PFSK-1 (cell line): ENCODE results near the gene HNF1A.

Experiments used
- FOXP2 ChIP-seq: optimal IDR thresholded peaks from 2 replicates; pipeline ENCODE3; 2011; ENCODE audit warnings: borderline replicate concordance, control low read depth, inconsistent platforms; ENCODE audit not compliant: insufficient read depth; ENCODE audit errors: extremely low read length, extremely low read depth
- POLR2AphosphoS5 ChIP-seq: IDR thresholded peaks from 2 replicates; pipeline ENCODE4 v1.6.1; 2012; ENCODE audit warnings: low read depth, mild to moderate bottlenecking, control low read depth, low read length, moderate library complexity
- REST ChIP-seq, 2 experiments: IDR thresholded peaks; 2 replicates each; pipeline versions ENCODE4 v1.6.1 to v1.8.0; 2011 to 2012; ENCODE audit warnings: low read depth in 2 of 2, low read length in 2 of 2, control low read depth in 1 of 2, inconsistent platforms in 1 of 2, mild to moderate bottlenecking in 1 of 2, moderate library complexity in 1 of 2; ENCODE audit not compliant: insufficient read depth in 1 of 2
- SIN3A ChIP-seq: IDR thresholded peaks from 2 replicates; pipeline ENCODE4 v1.6.1; 2012; ENCODE audit warnings: mild to moderate bottlenecking, low read length, moderate library complexity, borderline replicate concordance; ENCODE audit not compliant: insufficient read depth
- TAF1 ChIP-seq: IDR thresholded peaks from 2 replicates; pipeline ENCODE4 v1.6.1; 2012; ENCODE audit warnings: low read length, control low read depth, borderline replicate concordance; ENCODE audit not compliant: insufficient read depth

HNF1A gene

DNA sequence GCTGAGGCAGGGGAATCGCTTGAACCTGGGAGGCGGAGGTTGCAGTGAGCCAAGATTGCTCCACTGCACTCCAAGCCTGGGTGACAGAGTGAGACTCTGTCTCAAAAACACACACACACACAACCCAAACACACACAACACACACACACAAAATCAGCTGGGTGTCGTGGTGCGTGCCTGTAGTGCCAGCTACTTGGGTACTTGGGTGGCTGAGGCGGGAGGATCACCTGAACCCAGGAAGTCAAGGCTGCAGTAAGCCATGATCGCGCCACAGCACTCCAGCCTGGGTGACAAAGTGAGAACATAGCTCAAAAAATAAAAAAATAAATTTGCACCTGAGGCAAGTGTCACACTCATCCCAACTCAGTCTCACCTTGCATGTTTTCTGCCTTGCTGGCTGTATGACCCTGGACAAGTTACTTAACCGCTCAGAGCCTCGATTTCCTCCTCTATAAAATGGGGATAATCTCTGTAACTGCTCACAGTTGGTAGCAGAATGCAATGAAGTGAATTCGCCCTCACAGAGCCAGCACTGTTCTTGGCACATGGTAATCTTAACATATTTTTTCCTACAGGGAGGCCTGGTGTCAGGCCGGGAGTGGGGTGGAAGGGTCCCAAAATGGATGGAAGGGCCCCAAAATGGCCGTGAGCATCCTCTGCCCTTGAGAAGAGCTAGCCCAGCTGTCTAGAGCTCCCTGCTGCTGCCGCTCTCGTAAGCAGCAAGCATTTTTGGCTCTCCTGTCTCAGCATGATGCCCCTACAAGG, 630 bp upstream of the HNF1A start:
- no peak for TF ChIP-seq REST (IDR thresholded peaks at IDR 0.05; ENCODE audit: insufficient read depth in 1 of 2, low read depth in 2 of 2, low read length in 2 of 2)
- no peak for TF ChIP-seq SIN3A
- no peak for TF ChIP-seq FOXP2
- no peak for TF ChIP-seq POLR2AphosphoS5
- TF ChIP-seq TAF1: no peak

GRCh38 chr12:120979220-120979861, 998 bp downstream of the HNF1A start:
- TF ChIP-seq POLR2AphosphoS5 (no peak), FOXP2 (no peak), TAF1 (no peak), REST (IDR thresholded peaks at IDR 0.05; ENCODE audit: insufficient read depth in 1 of 2, low read depth in 2 of 2, low read length in 2 of 2) (no peak), SIN3A (no peak)

DNA sequence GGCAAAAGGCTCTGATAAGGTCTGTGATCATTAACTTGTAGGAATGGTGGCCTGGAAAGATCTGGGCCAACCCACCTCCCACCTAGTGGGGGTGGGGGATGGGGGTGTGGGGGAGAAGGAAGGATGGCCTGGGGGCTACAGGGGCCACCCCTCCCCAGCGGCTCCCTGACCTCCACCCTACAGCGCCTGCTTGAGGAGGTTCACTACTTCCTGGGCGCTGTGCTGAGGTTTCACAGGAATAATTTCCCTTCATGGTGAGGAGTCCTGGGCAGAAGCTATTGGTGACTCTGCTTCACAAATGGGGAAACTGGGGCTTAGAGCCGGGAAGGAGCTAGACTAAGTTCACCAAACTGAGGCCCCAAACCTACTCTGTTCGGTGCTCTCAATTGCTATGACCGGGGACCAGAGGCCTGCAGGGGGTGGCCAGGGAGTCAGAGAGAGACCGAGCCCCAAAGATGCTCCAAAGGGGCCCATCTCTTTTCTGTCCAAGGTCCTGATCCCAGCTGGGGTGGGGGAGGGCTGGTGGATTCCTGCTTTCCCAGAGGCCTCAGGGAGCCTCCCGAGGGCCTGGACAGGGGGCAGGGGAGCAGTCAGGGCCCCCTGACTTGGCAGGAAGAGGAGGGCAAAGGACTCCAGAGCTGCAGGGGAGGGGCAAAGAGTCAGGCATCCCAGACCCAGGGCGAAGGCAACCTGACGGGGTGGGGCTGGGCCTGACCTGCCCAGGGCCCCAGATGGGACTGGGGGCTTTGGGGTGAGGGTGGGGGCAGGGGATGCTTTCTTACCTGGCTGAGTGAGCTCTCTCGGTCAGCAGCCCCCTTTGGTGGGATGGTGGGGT, 1.7 kb downstream of the HNF1A start:
- TF ChIP-seq REST (IDR thresholded peaks at IDR 0.05; ENCODE audit: insufficient read depth in 1 of 2, low read depth in 2 of 2, low read length in 2 of 2): peak in 1 of 2 experiments; percentile 84; a peak in 2 of 4 replicates
- TF ChIP-seq POLR2AphosphoS5: no peak

DNA sequence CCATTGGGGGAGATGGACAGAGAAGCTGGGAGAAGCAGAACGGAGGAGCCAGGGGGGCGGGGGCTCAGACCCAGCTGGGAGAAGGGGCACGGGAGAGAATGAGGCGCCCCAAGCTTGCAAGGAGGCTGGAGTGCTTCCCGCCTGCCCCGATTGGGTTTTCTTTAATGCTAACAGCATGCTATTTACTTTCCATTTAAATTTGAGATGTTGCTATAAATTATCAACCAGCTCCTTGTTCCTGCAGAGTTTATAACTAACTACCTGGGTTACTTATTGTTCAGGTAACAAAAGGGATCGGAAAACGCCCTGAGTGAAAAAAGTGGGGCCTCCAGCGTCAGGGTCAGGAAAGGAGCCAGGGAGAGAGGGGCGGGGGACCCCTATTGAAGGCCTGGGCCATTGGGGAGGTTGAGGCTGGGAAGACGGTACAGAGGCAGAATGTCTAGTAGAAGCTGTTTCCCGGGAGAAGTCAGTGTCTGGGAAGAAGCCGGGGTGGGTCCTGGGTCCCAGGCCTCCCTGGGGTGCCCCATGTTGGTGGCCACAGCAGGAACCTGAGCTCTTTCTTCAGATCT, 2.5 kb downstream of the HNF1A start:
- TF ChIP-seq SIN3A: no peak
- no peak for TF ChIP-seq REST (IDR thresholded peaks at IDR 0.05; ENCODE audit: insufficient read depth in 1 of 2, low read depth in 2 of 2, low read length in 2 of 2)
